ENCODE results near the gene ADCK1.
A peak's percentile ranks its signal among the peaks of the same experiment; 100 is the strongest.
"Not testable (repeated sequence)": the region's sequence is repeated elsewhere in the genome, so short reads cannot be mapped to it uniquely, and the experiment has no call there.

Gene ADCK1

GRCh38 chr14:77799863-77800730 is at the start of gene ADCK1:
ADCK1 (plus strand) TSS chr14:77800109; CDS start chr14:77818979, 18,870 bp downstream.
- DNase-seq (ENCODE audit: low read depth): peak; percentile 60

- no peak for DNase-seq (ENCODE audit: low read depth)
These were observed 47.6 kb upstream of the ADCK1 start for GRCh38 chr14:77752266-77752665.

- DNase-seq (ENCODE audit: low read depth): no peak
These were observed 47.0 kb upstream of the ADCK1 start for GRCh38 chr14:77752799-77753516.

GRCh38 chr14:77760381-77761204 is 39.3 kb upstream of the ADCK1 start, which contains the start of gene SNW1:
SNW1 (minus strand) TSS chr14:77761156; CDS start chr14:77761127, 29 bp downstream.
- DNase-seq (ENCODE audit: low read depth): peak; percentile 75

- DNase-seq (ENCODE audit: low read depth): peak; percentile 25
These were observed 38.5 kb upstream of the ADCK1 start for GRCh38 chr14:77761205-77761931.

GRCh38 chr14:77763316-77763715 is 36.6 kb upstream of the ADCK1 start:
- DNase-seq (ENCODE audit: low read depth): no peak

GRCh38 chr14:77763978-77764377 is 35.9 kb upstream of the ADCK1 start:
- DNase-seq (ENCODE audit: low read depth): no peak

GRCh38 chr14:77768442-77769069 is 31.4 kb upstream of the ADCK1 start:
- DNase-seq (ENCODE audit: low read depth): not testable (repeated sequence)

- DNase-seq (ENCODE audit: low read depth): not testable (repeated sequence)
These were observed 25.9 kb upstream of the ADCK1 start for GRCh38 chr14:77773966-77774365.

- DNase-seq (ENCODE audit: low read depth): no peak
These were observed 17.7 kb upstream of the ADCK1 start for GRCh38 chr14:77782202-77782601.

GRCh38 chr14:77786148-77786547 is 13.8 kb upstream of the ADCK1 start:
- no peak for DNase-seq (ENCODE audit: low read depth)

GRCh38 chr14:77790566-77791224 is 9.2 kb upstream of the ADCK1 start:
- DNase-seq (ENCODE audit: low read depth): no peak

- DNase-seq (ENCODE audit: low read depth): no peak
These were observed 8.7 kb upstream of the ADCK1 start for GRCh38 chr14:77791225-77791600.

- DNase-seq (ENCODE audit: low read depth): not testable (repeated sequence)
These were observed 6.7 kb upstream of the ADCK1 start for GRCh38 chr14:77793255-77793654.

- DNase-seq (ENCODE audit: low read depth): no peak
These were observed 5.6 kb upstream of the ADCK1 start for GRCh38 chr14:77794357-77794756.

GRCh38 chr14:77799456-77799855 is 453 bp upstream of the ADCK1 start:
- DNase-seq (ENCODE audit: low read depth): not testable (repeated sequence)

- no peak for DNase-seq (ENCODE audit: low read depth)
These were observed 905 bp downstream of the ADCK1 start for GRCh38 chr14:77800814-77801213.

- DNase-seq (ENCODE audit: low read depth): no peak
These were observed 4.7 kb downstream of the ADCK1 start for GRCh38 chr14:77804592-77804991.

- no peak for DNase-seq (ENCODE audit: low read depth)
These were observed 5.8 kb downstream of the ADCK1 start for GRCh38 chr14:77805706-77806105.

- no peak for DNase-seq (ENCODE audit: low read depth)
These were observed 8.3 kb downstream of the ADCK1 start for GRCh38 chr14:77808250-77808649.

Data from CMK (cell line).